Measurements from ENCODE around the gene CEACAM18. TPM values are rescaled to one million over a fixed set of nuclear protein-coding genes. Genes with fewer than 3 reads are reported as not detected.
"Not testable (repeated sequence)": the region's sequence is repeated elsewhere in the genome, so short reads cannot be mapped to it uniquely, and the experiment has no call there.

Gene CEACAM18
- total RNA-seq, 1 experiment from 2014 or later = not detected

GRCh38 chr19:51462276-51462675 is 16.1 kb upstream of the CEACAM18 start:
- CTCF ChIA-PET = interaction anchor here (0.6 to 2.0 kb wide), 3 partner anchors 9 to 24 kb away, joined by 3 to 14 read pairs (median 3); no protein-coding TSS in a partner anchor

DNA sequence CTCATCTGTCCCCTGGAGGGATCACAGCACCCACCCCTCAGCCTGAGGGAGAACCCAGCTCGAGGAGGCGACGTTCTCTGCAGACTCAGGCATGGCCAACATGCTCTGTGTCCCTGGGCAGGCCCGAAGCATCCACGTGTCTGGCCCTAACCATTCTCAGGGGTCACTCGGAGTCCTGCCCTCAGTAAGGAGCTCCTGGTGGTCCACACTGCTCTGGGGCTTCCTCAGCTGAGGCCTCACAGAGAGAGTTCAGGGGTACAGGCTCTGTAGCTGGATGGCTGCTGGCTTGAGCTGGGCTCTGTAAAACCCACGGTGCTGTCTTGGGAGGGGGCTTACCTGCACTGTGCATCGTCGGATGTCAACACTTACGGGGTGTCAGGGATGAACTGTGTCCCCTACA is 15.7 kb upstream of the CEACAM18 start:
- Mint-ChIP-seq H3K9me3 (ENCODE audit: unreplicated experiment) (no peaks in the 10 kb centered on the region), H3K27ac (ENCODE audit: low read depth, unreplicated experiment) (no peak overlapping the region), H3K4me3 (ENCODE audit: unreplicated experiment) (no peak overlapping the region), H3K27me3 (ENCODE audit: insufficient read depth, unreplicated experiment) (no peaks in the 10 kb centered on the region), H3K36me3 (ENCODE audit: insufficient read depth, unreplicated experiment) (no peaks in the 10 kb centered on the region), H3K4me1 (ENCODE audit: insufficient read depth, unreplicated experiment) (no peaks in the 10 kb centered on the region)
- intact Hi-C loops (cut with micrococcal nuclease) = no loop called here
- no peak for DNase-seq (ENCODE audit: unreplicated experiment)
- POLR2A ChIA-PET = interaction anchor here (0.5 kb wide), 1 partner anchor 21 kb away, joined by 3 read pairs; no protein-coding TSS in a partner anchor
- BruUV-seq (replicated peaks) = no TSS peak
- TF ChIP-seq CTCF (IDR thresholded peaks at IDR 0.05; ENCODE audit: unreplicated experiment) = no peak
- CTCF ChIA-PET = interaction anchor here (0.5 to 2.0 kb wide), 4 partner anchors 11 to 153 kb away, joined by 3 to 14 read pairs (median 4); no protein-coding TSS in a partner anchor

More at GRCh38 chr19:51462276-51462675, 16.1 kb upstream of the CEACAM18 start:
- Mint-ChIP-seq H3K36me3 (ENCODE audit: insufficient read depth, unreplicated experiment) (no peaks in the 10 kb centered on the region), H3K27me3 (ENCODE audit: insufficient read depth, unreplicated experiment) (no peaks in the 10 kb centered on the region), H3K27ac (ENCODE audit: low read depth, unreplicated experiment) (no peak overlapping the region), H3K9me3 (ENCODE audit: unreplicated experiment) (no peaks in the 10 kb centered on the region), H3K4me1 (ENCODE audit: insufficient read depth, unreplicated experiment) (no peaks in the 10 kb centered on the region), H3K4me3 (ENCODE audit: unreplicated experiment) (no peak overlapping the region)
- intact Hi-C loops (cut with micrococcal nuclease) = no loop called here
- no peak for TF ChIP-seq CTCF (IDR thresholded peaks at IDR 0.05; ENCODE audit: unreplicated experiment)
- DNase-seq (ENCODE audit: unreplicated experiment) = no peak
- POLR2A ChIA-PET = interaction anchor here (0.5 kb wide), 1 partner anchor 22 kb away, joined by 3 read pairs; no protein-coding TSS in a partner anchor
- no TSS peak for BruUV-seq (replicated peaks)

DNA sequence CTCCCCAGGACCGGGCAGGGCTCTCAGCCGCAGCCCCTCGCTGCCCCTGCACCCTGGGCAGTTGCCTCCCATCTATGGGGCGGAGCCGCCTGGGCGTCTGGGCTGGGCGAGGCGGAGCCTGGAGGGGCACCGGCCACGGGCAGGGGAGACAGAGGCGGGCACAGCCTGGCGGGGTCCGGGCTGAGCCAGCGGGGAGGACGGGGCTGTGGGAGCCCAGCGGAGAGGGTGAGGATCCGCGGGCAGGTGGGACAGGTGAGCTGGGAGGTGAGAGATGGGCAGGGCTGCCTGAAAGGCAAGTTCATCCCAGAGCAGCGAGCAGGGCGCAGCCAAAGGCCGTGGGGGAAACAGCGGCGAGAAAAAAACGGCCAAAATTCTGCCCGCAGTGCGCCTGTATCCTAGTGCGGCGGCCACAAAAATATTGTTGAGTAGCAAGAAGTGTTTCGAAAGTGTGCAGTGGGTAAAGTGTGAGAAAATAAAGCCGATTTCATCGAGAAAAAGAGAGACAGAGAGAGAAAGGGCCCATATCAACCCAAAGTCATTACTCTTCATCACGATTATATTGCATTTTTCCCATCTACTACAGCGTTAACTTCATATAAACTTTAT is 14.3 kb upstream of the CEACAM18 start:
- DNase-seq (ENCODE audit: unreplicated experiment); CTCF ChIA-PET; intact Hi-C loops (cut with micrococcal nuclease); H3K4me1 Mint-ChIP-seq (ENCODE audit: insufficient read depth, unreplicated experiment); H3K27me3 Mint-ChIP-seq (ENCODE audit: insufficient read depth, unreplicated experiment); H3K4me3 Mint-ChIP-seq (ENCODE audit: unreplicated experiment); H3K36me3 Mint-ChIP-seq (ENCODE audit: insufficient read depth, unreplicated experiment); H3K9me3 Mint-ChIP-seq (ENCODE audit: unreplicated experiment); POLR2A ChIA-PET; BruUV-seq (replicated peaks); H3K27ac Mint-ChIP-seq (ENCODE audit: low read depth, unreplicated experiment): not testable (repeated sequence)

DNA sequence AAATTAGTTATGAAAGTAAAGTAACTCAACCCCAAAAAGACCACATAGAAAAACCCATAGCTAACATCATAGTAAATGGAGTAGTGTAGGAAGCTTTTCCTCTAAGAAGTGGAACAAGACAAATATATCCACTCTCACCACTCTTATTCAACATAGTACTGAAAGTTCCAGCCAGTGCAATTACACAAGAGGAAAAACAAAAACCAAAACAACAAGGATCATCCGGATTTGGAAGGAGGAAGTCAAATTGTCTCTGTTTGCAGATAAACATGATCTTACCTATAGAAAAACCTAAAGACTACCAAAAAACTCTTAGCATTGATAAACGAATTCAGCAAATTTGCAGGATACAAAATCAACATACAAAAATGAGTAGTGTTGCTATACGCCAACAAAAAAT is 11.6 kb upstream of the CEACAM18 start:
- Mint-ChIP-seq H3K9me3 (ENCODE audit: unreplicated experiment) (no peaks in the 10 kb centered on the region), H3K4me1 (ENCODE audit: insufficient read depth, unreplicated experiment) (no peaks in the 10 kb centered on the region), H3K27me3 (ENCODE audit: insufficient read depth, unreplicated experiment) (no peaks in the 10 kb centered on the region), H3K36me3 (ENCODE audit: insufficient read depth, unreplicated experiment) (no peaks in the 10 kb centered on the region), H3K27ac (ENCODE audit: low read depth, unreplicated experiment) (no peak overlapping the region), H3K4me3 (ENCODE audit: unreplicated experiment) (no peak overlapping the region)
- ChIA-PET POLR2A (no interaction called here), CTCF (interaction anchor here (0.9 to 1.0 kb wide), 2 partner anchors 9 to 342 kb away, joined by 3 read pairs; no protein-coding TSS in a partner anchor)
- DNase-seq (ENCODE audit: unreplicated experiment) = no peak
- BruUV-seq (replicated peaks) = no TSS peak
- no peak for TF ChIP-seq CTCF (IDR thresholded peaks at IDR 0.05; ENCODE audit: unreplicated experiment)
- intact Hi-C loops (cut with micrococcal nuclease) = no loop called here
